DND-41 (cell line): ENCODE results near the gene RMND5A.

Experiments used
- ATAC-seq: fragments of 200-7000 bp; cut with Tn5 transposase; 3 replicates; pipeline ENCODE4 v1.9.1; 2021; ENCODE audit warnings: low read depth; ENCODE audit not compliant: insufficient read depth
- DNase-seq: peaks from one replicate; pipeline ENCODE4 v3.0.0-alpha.2; 2020
- H2AFZ ChIP-seq: 2 replicates; pipeline ENCODE4 v1.6.0; 2012; ENCODE audit warnings: low read depth, low read length
- H3K27ac ChIP-seq: 2 replicates; pipeline ENCODE4 v1.5.1; 2012; ENCODE audit warnings: low read length, inconsistent platforms
- H3K27me3 ChIP-seq: fragments of 200-600 bp; sonication (generic); 2 replicates; pipeline ENCODE4 v1.6.0; 2012; ENCODE audit warnings: low read length, mild to moderate bottlenecking, inconsistent platforms; ENCODE audit not compliant: insufficient read depth, poor library complexity
- H3K36me3 ChIP-seq: 2 replicates; pipeline ENCODE4 v1.5.1; 2012; ENCODE audit warnings: low read length, inconsistent platforms; ENCODE audit not compliant: insufficient read depth
- H3K4me1 ChIP-seq: 2 replicates; pipeline ENCODE4 v1.5.1; 2012; ENCODE audit warnings: mild to moderate bottlenecking, low read length; ENCODE audit not compliant: insufficient read depth
- H3K4me2 ChIP-seq: 2 replicates; pipeline ENCODE4 v1.6.0; 2012; ENCODE audit warnings: mild to moderate bottlenecking, moderate library complexity, low read length, inconsistent platforms; ENCODE audit not compliant: insufficient read depth
- H3K4me3 ChIP-seq, 2 experiments: fragments of 200-600 bp in 1 of 2; shearing (Covaris generic) in 1 of 2; 2 replicates each; pipeline ENCODE4 v1.5.1; 2012 to 2016; ENCODE audit warnings: inconsistent platforms in 2 of 2, low read length in 2 of 2, mild to moderate bottlenecking in 2 of 2, low read depth in 1 of 2, moderate library complexity in 1 of 2
- H3K79me2 ChIP-seq: 2 replicates; pipeline ENCODE4 v1.6.0; 2012; ENCODE audit warnings: low read length, inconsistent platforms; ENCODE audit not compliant: insufficient read depth
- H3K9ac ChIP-seq: 2 replicates; pipeline ENCODE4 v1.6.0; 2012; ENCODE audit warnings: low read depth, mild to moderate bottlenecking, inconsistent platforms, low read length, moderate library complexity
- H3K9me3 ChIP-seq: 2 replicates; pipeline ENCODE4 v1.5.1; 2012; ENCODE audit warnings: low read length, moderate library complexity, mild to moderate bottlenecking, inconsistent platforms; ENCODE audit not compliant: insufficient read depth, severe bottlenecking
- H4K20me1 ChIP-seq: 2 replicates; pipeline ENCODE4 v1.6.0; 2012; ENCODE audit warnings: low read length; ENCODE audit not compliant: insufficient read depth
- EZH2 ChIP-seq: IDR thresholded peaks from 3 replicates; pipeline ENCODE4 v1.6.1; 2012; ENCODE audit warnings: borderline replicate concordance, low read depth, mild to moderate bottlenecking, moderate library complexity, low read length, inconsistent platforms; ENCODE audit not compliant: severe bottlenecking
- TF ChIP-seq, protein P1 (sequence below): IDR thresholded peaks from 2 replicates; pipeline ENCODE4 v1.5.1; 2012; ENCODE audit warnings: borderline replicate concordance, low read length, moderate library complexity, mild to moderate bottlenecking; ENCODE audit not compliant: poor library complexity, severe bottlenecking; ENCODE audit errors: extremely low read depth

Gene RMND5A

DNA sequence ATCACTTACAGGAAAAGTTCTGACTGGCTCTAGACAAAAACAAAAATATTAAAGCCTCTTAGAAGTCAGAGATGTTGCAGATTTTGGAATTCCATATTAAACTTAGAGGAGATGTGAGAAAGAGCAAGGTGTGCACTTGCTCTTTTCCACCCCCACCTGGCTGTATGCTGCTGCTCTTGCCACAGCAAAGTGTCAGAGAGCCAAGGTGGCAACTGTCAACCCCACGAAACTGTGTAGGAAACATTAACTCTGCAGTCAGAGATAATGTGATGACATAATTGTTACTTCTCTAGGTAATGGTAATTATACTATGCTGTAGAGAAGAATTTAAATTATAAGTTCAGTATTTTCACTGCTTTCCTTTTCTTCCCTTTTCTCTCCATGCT, 45.2 kb downstream of the RMND5A start:
- Histone ChIP-seq H3K36me3 (peaks cover 60% of the 10 kb centered on the region), H3K79me2 (peaks cover 28% of the 10 kb centered on the region)
- no peak for ATAC-seq

DNA sequence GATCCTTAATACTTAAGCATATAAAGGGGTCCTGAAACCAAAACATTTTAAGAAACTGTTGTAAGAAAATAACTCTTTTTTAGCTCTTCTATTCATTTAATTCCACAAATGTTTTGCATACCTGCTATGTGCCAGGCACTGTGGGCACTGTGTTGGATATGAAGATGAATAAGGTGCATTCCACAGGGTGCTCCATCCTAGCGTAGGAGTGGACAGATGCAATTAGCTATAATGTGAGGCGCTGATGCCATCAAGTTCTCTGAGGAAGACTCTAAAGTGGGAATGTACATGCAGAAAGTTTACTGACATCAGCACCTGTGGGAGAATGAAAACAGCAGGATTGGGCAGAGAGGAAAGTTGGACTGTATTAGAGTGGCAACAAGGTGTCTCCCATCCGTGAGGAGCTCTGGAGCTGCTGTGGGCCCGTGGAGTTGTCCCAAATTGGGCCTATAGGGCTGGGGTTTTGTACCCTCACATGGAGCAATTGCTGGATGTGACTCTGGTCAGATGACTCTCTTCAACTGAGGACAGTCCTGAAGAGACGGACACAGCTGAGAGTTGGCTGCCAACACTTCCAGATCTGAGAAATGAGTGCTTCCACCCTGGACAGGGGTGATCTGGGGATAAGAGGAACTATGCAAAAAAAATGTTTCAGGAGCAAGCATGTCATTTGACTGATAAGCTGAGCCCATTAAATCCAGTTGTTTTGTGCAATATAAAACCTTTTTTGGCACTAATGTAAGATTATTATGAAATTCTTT, 48.3 kb downstream of the RMND5A start:
- H3K36me3 ChIP-seq = peaks cover 81% of the 10 kb centered on the region

More for the DNA sequence above, 45.2 kb downstream of the RMND5A start:
- no peak for DNase-seq
- Histone ChIP-seq H4K20me1 (peaks cover 5% of the 10 kb centered on the region; the same call in 1 of the 2 replicates), H3K9me3 (no peaks in the 10 kb centered on the region), H3K9ac (no peak overlapping the region), H3K4me3 (no peak overlapping the region), H3K27me3 (no peaks in the 10 kb centered on the region), H3K4me2 (no peak overlapping the region), H3K4me1 (no peaks in the 10 kb centered on the region), H3K27ac (no peak overlapping the region), H2AFZ (no peak overlapping the region)
- TF ChIP-seq, protein P1, sequence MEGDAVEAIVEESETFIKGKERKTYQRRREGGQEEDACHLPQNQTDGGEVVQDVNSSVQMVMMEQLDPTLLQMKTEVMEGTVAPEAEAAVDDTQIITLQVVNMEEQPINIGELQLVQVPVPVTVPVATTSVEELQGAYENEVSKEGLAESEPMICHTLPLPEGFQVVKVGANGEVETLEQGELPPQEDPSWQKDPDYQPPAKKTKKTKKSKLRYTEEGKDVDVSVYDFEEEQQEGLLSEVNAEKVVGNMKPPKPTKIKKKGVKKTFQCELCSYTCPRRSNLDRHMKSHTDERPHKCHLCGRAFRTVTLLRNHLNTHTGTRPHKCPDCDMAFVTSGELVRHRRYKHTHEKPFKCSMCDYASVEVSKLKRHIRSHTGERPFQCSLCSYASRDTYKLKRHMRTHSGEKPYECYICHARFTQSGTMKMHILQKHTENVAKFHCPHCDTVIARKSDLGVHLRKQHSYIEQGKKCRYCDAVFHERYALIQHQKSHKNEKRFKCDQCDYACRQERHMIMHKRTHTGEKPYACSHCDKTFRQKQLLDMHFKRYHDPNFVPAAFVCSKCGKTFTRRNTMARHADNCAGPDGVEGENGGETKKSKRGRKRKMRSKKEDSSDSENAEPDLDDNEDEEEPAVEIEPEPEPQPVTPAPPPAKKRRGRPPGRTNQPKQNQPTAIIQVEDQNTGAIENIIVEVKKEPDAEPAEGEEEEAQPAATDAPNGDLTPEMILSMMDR = no peak
- no peak for TF ChIP-seq EZH2

DNA sequence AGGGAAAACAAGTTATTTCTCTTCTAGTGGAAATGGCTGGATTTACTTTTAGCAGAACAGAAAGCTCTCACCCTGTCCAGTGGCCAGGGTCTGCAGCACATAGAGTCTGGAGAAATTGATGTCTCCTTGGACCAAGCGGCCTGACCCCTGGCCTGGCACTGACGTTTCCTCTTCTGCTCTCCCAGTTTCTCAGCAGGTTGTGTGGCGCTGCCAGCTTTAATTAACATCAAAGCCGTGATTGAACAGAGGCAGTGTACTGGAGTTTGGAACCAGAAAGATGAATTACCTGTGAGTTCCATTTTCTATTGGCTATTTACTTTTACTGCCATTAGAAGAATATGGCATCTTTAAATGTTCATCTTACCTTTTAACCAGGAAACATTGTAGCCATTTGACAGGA, 49.7 kb downstream of the RMND5A start:
- Histone ChIP-seq H3K4me1 (no peaks in the 10 kb centered on the region), H2AFZ (no peak overlapping the region), H3K36me3 (peaks cover 95% of the 10 kb centered on the region), H3K27me3 (no peaks in the 10 kb centered on the region), H3K9ac (no peak overlapping the region), H3K79me2 (peaks cover 2% of the 10 kb centered on the region; the same call in 1 of the 2 replicates), H3K9me3 (no peaks in the 10 kb centered on the region), H3K27ac (no peak overlapping the region), H3K4me2 (no peak overlapping the region), H3K4me3 (no peak overlapping the region), H4K20me1 (no peaks in the 10 kb centered on the region)
- DNase-seq = no peak
- TF ChIP-seq, protein P1 = no peak
- TF ChIP-seq EZH2 = no peak
- ATAC-seq = no peak

More for the DNA sequence above, 48.3 kb downstream of the RMND5A start:
- Histone ChIP-seq H3K27ac (no peak overlapping the region), H3K27me3 (no peaks in the 10 kb centered on the region), H3K9ac (no peak overlapping the region), H3K79me2 (peaks cover 5% of the 10 kb centered on the region; the same call in 1 of the 2 replicates), H4K20me1 (no peaks in the 10 kb centered on the region), H3K4me3 (no peak overlapping the region), H3K4me2 (no peak overlapping the region), H3K9me3 (no peaks in the 10 kb centered on the region), H3K4me1 (no peaks in the 10 kb centered on the region), H2AFZ (no peak overlapping the region)
- DNase-seq (no peak), ATAC-seq (no peak)
- TF ChIP-seq, protein P1 = no peak
- no peak for TF ChIP-seq EZH2
